ENCODE measurements around the gene PHB1. TPM values are rescaled to one million over a fixed set of nuclear protein-coding genes. Genes with fewer than 3 reads are reported as not detected.
"Not testable (repeated sequence)": the region's sequence is repeated elsewhere in the genome, so short reads cannot be mapped to it uniquely, and the experiment has no call there.

PHB1 gene
- total RNA-seq, 1 experiment from 2014 or later = 268 TPM

DNA sequence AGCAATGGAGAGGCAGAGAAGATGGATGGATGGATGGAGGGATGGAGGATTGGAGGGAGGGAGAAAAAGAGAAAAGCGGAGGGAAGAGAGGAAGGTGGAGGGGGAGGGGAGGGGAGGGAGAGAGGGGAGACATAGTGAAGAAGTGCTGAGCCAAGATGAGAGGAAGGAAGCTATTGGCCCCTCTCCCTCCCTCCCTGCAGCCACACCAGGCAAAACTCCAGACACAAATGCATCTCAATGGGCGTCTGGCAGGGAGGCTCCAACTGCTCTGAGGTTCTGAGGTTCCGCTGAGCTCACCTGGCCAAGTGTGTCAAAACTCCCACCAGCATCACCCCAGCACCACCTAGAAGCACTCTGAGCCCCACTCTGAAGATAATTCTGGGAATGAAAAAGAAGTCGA lies 26.9 kb upstream of the PHB1 start:
- peak; percentile 34 for DNase-seq (ENCODE audit: low spot score)
- in situ Hi-C loops (cut with HindIII; ENCODE audit: low sequenced_read_pairs) = no loop called here

- in situ Hi-C loops (cut with HindIII; ENCODE audit: low sequenced_read_pairs) = no loop called here
- no peak for DNase-seq (ENCODE audit: low spot score)
These were observed 25.9 kb upstream of the PHB1 start for GRCh38 chr17:49440581-49440980.

GRCh38 chr17:49439673-49440571 lies 25.2 kb upstream of the PHB1 start:
- no peak for DNase-seq (ENCODE audit: low spot score)
- in situ Hi-C loops (cut with HindIII; ENCODE audit: low sequenced_read_pairs) = loop anchor here (5.0 to 10.0 kb wide), 2 partner anchors 87 to 265 kb away; partner anchors contain the start of gene SLC35B1

DNA sequence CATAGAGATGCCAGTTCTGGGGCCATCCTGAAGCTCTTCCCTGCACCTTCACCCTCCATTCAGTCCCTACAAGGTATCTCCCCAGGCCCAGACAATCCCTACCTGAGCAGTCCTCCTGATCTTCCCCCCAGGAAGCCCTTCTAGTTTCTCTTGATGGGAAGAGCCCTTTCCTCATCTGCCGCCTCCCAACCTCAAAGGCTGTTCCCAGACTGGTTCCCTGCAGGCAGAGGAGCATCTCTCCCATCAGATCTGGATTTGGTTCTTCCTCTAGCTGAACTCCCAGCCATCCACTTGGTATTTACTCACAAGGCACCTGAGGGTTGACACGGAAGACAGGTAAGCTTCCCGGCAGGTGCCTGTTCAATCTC lies 24.6 kb upstream of the PHB1 start:
- in situ Hi-C loops (cut with HindIII; ENCODE audit: low sequenced_read_pairs) = loop anchor here (5.0 to 10.0 kb wide), 2 partner anchors 88 to 266 kb away; partner anchors contain the start of gene SLC35B1
- DNase-seq (ENCODE audit: low spot score) = no peak

DNA sequence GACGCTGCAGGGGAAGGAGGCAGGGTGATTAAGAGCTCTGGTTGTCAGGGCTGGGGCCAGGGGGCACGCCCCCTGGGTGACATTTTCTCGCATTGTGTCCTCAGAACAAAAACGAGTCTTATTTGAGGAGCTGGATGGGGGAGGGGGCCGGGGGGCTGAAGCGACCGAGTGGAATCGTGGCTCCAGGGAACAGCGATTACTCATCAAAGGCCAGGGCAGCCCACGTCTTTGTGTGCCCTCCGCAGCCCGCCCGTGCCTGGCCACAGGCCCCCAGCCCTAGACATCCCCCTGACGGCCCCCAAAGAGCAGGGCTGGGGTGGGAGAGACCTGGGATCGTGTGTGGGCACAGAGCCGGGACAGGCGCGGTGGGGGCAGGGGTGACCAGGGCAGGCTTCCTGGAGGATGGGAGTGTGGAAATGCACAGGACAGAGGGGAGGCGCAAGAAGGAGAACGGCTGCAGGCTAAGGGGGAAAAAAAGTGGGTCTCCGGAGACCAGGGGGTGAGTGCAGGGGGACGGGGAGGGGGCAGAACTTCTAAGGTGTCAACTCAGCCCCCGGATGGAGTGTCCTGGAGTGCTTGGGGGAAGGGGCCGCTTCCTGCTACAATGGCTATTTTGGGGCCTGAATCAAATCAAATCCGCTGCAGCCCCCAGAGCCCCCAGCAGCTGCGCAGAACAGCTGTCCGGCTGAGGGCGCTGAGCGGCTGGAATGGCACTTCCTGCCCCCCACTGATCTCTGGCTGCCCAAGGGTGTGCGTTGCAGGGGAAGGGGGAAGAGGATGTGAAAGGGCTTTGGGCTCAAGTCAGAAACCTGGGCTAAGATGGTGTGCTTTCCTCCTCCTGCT lies 24.0 kb upstream of the PHB1 start:
- in situ Hi-C loops (cut with HindIII; ENCODE audit: low sequenced_read_pairs) = loop anchor here (5.0 to 10.0 kb wide), 2 partner anchors 89 to 266 kb away; partner anchors contain the start of gene SLC35B1
- no peak for DNase-seq (ENCODE audit: low spot score)

DNA sequence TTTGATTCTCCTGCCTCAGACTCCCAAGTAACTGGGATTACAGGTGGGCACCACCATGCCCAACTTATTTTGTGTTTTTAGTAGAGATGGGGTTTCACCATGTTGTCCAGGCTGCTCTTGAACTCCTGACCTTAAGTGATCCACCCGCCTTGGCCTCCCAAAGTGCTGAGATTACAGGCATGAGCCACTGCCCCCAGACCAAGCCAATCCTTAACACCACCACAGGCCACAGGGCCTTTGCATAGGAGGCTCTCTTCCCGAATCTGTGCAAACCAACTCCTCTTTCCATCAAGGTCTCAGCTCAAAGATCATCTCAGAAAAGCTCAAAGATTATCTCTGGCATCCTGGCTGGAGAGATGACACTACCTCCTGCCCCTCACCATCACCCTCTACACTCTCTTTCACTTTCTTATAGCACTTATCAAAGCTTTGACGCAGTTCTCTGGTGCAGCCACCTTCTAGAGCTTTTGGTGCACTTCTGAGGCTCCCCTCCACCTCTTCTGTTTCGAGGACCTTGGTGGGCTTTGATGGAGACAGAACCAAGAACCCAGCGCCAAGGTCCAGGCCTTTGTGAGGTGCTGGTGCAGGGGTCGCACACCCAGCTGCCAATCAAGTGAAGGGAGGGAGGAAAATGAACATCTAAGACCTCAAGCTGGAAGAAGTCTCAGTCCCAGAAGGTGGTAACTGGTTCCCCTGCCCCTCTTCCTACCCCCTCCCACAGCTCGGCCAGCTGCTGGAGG lies 23.2 kb upstream of the PHB1 start:
- DNase-seq (ENCODE audit: low spot score) = no peak
- in situ Hi-C loops (cut with HindIII; ENCODE audit: low sequenced_read_pairs) = loop anchor here (5.0 to 10.0 kb wide), 2 partner anchors 89 to 267 kb away; partner anchors contain the start of gene SLC35B1

GRCh38 chr17:49436174-49436573 lies 21.5 kb upstream of the PHB1 start:
- in situ Hi-C loops (cut with HindIII; ENCODE audit: low sequenced_read_pairs) = loop anchor here (5.0 to 10.0 kb wide), 2 partner anchors 91 to 269 kb away; partner anchors contain the start of gene SLC35B1

GRCh38 chr17:49435671-49436029 lies 21.0 kb upstream of the PHB1 start:
- peak; percentile 61 for DNase-seq (ENCODE audit: low spot score)

More at GRCh38 chr17:49436174-49436573, 21.5 kb upstream of the PHB1 start:
- DNase-seq (ENCODE audit: low spot score) = no peak

GRCh38 chr17:49434821-49435670 lies 20.4 kb upstream of the PHB1 start:
- DNase-seq (ENCODE audit: low spot score) = peak; percentile 29
- in situ Hi-C loops (cut with HindIII; ENCODE audit: low sequenced_read_pairs) = loop anchor here (5.0 to 10.0 kb wide), 2 partner anchors 92 to 270 kb away; partner anchors contain the start of gene SLC35B1

More at GRCh38 chr17:49435671-49436029, 21.0 kb upstream of the PHB1 start:
- in situ Hi-C loops (cut with HindIII; ENCODE audit: low sequenced_read_pairs) = loop anchor here (5.0 to 10.0 kb wide), 2 partner anchors 92 to 269 kb away; partner anchors contain the start of gene SLC35B1

GRCh38 chr17:49433000-49433694 lies 18.5 kb upstream of the PHB1 start:
- in situ Hi-C loops (cut with HindIII; ENCODE audit: low sequenced_read_pairs) = loop anchor here (10.0 kb wide), 1 partner anchor 272 kb away; the partner anchor contains the start of gene SLC35B1
- DNase-seq (ENCODE audit: low spot score) = no peak

- in situ Hi-C loops (cut with HindIII; ENCODE audit: low sequenced_read_pairs) = loop anchor here (10.0 kb wide), 1 partner anchor 273 kb away; the partner anchor contains the start of gene SLC35B1
- no peak for DNase-seq (ENCODE audit: low spot score)
These were observed 17.1 kb upstream of the PHB1 start for GRCh38 chr17:49431743-49432142.

- no peak for DNase-seq (ENCODE audit: low spot score)
- in situ Hi-C loops (cut with HindIII; ENCODE audit: low sequenced_read_pairs) = no loop called here
These were observed 10.3 kb upstream of the PHB1 start for GRCh38 chr17:49425004-49425286.

DNA sequence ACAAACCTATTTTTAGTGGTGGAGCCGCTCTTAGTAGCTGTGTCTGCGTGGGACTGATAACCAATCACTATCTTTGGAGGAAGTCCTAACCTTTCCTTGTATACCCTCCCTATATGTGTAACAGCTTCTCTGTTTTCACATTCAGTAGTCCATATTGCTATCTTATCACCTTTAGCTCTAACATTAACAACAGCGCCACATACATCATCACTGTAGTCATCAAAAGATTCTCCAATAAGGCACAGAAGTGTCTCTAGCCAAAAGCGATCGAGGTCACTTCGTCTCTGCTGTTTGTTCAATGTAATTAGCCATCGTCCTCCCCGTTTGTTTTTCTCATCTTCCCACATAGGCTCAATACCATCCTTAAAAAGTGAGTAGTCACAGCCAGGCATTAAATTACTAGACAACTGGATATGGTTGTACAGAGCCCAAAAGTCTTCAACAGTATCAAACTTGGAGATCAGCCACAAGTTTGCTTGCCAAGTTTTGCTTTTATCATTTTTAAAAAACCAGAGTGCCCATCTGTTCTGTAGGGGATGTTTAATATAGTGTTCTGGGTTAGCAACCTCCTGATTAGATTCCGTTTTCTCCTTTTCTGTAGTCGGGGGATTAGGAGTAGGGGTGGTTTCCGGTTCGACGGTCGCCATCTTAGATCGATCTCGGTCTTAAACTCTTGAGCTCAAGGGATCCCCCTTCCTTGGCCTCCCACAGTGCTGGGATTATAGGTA lies 9.8 kb upstream of the PHB1 start:
- DNase-seq (ENCODE audit: low spot score); in situ Hi-C loops (cut with HindIII; ENCODE audit: low sequenced_read_pairs): not testable (repeated sequence)

DNA sequence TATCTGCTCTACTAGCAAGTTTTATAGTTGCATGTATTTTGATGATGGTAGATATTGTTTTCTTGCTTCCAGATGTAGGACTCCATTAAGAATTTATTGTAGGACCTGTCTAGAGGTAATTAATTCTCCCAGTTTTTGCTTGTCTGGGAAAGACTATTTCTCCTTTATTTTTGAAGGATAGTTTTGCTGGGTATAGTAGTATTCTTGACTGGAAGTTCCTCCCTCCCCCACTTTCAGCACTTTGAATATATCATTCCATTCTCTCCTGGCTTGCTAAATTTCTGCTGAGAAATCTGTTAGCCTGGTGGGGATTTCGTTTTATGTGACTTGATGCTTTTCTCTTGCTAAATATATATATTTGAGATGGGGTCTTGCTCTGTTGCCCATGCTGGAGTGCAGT lies 8.0 kb upstream of the PHB1 start:
- DNase-seq (ENCODE audit: low spot score) = no peak
- in situ Hi-C loops (cut with HindIII; ENCODE audit: low sequenced_read_pairs) = no loop called here

DNA sequence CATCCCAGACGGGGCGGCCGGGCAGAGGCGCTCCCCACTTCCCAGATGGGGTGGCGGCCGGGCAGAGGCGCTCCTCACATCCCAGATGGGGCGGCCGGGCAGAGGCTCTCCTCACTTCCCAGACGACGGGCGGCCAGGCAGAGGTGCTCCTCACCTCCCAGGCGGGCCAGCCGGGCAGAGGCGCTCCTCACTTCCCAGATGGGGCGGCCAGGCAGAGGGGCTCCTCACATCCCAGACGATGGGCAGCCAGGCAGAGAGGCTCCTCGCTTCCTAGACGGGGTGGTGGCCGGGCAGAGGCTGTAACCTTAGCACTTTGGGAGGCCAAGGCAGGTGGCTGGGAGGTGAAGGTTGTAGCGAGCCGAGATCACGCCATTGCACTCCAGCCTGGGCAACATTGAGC lies 5.1 kb upstream of the PHB1 start:
- in situ Hi-C loops (cut with HindIII; ENCODE audit: low sequenced_read_pairs) = not testable (repeated sequence)

GRCh38 chr17:49418754-49419740 lies 4.4 kb upstream of the PHB1 start:
- in situ Hi-C loops (cut with HindIII; ENCODE audit: low sequenced_read_pairs); DNase-seq (ENCODE audit: low spot score): not testable (repeated sequence)

More for the DNA sequence above, 5.1 kb upstream of the PHB1 start:
- DNase-seq (ENCODE audit: low spot score) = not testable (repeated sequence)

All from G401 (cell line).